GM12875 (cell line): ENCODE data around the gene ZNF391.
"Not testable (repeated sequence)": the region's sequence is repeated elsewhere in the genome, so short reads cannot be mapped to it uniquely, and the experiment has no call there.

Experiments
- H3K4me3 ChIP-seq: one replicate; pipeline ENCODE4 v1.5.1; 2011; ENCODE audit warnings: low read depth, low read length, control low read depth
- TF ChIP-seq, protein P1 (sequence below): IDR thresholded peaks from 2 replicates; pipeline ENCODE4 v1.5.1; 2011; ENCODE audit warnings: low read depth, mild to moderate bottlenecking, control low read depth, inconsistent platforms, low read length, moderate library complexity, borderline replicate concordance; ENCODE audit not compliant: insufficient read depth

ZNF391 gene

DNA sequence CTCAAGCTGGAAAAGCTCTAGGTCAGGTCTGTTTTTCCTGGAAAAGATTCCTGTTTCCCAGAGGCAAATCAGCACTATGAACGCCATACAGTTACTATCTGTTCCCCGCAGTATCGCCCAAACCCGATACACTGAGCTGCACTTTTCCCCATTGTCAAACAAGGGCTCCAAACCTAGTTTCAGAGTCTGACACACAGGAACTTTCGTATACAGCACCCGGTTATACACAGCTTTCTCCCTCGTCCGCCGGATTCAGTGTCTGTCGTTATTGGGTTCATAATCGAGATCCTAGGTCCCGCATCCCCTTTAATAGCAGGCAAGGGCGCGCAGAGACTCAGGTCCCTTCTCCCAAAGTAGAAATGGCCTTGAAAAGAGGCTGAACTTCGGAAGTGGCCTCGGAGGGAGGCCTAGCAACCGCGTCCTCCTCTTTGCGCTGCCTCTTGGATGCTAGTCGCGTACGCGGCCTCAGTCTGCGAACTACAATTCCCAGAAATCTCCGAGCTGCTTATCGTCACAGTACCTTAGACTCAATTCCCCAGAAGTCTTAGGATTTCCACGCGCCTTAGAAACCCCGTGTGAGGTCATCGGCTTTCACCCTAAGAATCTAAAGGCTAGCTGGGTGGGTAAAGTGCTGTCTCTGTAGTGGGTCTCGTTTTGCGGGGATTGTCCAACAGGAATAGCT is 34.2 kb downstream of the ZNF391 start:
- TF ChIP-seq, protein P1, sequence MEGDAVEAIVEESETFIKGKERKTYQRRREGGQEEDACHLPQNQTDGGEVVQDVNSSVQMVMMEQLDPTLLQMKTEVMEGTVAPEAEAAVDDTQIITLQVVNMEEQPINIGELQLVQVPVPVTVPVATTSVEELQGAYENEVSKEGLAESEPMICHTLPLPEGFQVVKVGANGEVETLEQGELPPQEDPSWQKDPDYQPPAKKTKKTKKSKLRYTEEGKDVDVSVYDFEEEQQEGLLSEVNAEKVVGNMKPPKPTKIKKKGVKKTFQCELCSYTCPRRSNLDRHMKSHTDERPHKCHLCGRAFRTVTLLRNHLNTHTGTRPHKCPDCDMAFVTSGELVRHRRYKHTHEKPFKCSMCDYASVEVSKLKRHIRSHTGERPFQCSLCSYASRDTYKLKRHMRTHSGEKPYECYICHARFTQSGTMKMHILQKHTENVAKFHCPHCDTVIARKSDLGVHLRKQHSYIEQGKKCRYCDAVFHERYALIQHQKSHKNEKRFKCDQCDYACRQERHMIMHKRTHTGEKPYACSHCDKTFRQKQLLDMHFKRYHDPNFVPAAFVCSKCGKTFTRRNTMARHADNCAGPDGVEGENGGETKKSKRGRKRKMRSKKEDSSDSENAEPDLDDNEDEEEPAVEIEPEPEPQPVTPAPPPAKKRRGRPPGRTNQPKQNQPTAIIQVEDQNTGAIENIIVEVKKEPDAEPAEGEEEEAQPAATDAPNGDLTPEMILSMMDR, result no peak
- no peak overlapping the region for H3K4me3 ChIP-seq

DNA sequence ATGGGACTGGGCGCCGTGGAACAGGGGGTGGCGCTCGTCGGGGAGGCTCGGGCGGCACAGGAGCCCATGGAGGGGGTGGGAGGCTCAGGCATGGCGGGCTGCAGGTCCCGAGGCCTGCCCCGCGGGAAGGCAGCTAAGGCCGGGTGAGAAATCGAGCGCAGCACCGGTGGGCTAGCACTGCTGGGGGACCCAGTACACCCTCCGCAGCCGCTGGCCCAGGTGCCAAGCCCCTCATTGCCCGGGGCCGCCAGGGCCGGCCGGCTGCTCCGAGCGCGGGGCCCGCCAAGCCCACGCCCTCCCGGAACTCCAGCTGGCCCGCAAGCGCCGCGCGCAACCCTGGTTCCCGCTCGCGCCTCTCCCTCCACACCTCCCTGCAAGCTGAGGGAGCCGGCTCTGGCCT is 36.3 kb downstream of the ZNF391 start:
- not testable (repeated sequence) for H3K4me3 ChIP-seq

DNA sequence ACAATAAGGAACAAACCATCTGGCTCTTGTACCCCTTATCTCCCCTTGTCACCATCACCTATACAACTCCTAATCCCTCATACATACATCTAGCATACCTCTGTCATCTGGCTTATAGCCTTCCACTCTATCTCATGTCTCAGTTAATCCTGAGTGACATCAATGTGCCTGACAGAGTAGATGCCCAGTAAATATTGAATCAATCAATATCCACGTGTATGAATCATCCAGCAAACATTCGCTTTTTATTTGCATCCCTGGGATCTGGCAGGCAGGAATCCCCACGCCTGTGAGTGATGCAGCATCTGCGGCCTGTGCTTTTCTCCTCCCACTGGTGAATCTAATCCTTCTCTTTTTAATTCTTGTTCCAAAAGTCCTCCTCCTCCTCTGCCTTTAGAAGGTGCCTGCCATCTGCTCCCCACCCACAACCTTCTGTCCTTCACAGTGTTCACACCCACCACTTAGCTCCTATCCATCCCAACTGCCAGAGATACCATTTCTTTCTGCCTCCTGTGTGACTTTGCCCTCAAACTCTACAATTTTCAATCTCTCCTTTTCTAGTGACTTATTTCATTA is 37.6 kb downstream of the ZNF391 start:
- TF ChIP-seq, protein P1, result no peak
- no peak overlapping the region for H3K4me3 ChIP-seq

DNA sequence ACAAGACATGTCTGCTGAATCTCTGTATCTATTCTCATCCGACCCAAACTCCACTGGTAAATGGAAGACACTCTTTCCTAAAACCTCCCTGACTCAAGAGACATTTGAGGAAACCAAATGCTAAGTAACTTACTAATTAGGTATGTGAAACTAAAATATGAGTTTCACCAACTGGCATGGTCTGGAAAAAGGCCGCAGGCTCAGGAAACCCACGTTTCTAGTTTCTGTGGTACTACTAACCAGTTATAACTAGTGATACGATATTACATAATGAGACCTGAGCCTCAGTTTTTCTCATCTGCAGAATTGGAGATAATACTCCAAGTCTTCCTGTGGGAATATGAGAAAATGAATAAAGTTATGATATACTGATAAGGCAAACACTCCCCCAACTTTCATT is 39.9 kb downstream of the ZNF391 start:
- H3K4me3 ChIP-seq, result no peak overlapping the region
- TF ChIP-seq, protein P1, result no peak

DNA sequence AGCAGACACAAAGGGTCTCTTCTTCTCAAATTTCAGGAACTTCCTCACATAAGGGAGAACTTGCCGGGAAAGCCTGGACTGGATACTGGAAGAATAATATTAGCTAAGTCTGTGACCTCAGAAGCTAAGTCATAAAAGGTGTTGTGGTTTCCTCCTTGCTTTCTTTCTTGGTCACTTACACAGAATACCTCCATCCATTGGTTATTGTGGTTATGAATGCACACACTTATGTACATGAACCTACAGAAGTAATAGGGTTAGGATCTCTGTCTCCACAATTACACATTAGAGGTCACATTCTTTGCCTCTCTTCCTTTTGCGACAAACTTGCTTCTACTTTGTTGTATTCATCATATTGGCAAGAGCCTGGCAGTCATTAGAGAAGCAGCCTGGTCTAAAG is 40.4 kb downstream of the ZNF391 start:
- TF ChIP-seq, protein P1, result no peak
- H3K4me3 ChIP-seq, result no peak overlapping the region

DNA sequence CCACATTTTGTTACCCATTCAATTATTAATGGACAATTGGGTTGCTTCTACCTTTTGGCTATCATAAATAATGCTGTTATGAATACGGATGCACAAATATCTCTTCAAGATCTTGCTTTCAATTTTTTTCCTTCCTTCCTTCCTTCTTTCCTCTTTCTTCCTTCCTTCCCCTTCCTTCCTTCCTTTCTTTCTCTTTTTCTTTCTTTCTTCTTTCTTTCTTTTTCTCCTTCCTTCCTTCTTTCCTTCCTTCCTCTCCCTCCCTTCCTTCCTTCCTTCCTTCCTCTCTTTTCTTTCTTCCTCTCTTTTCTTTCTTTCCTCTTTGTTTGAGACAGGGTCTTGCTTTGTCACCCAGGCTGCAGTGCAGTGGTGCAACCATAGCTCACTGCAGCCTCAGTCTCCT is 45.2 kb downstream of the ZNF391 start:
- H3K4me3 ChIP-seq, result no peak overlapping the region
- TF ChIP-seq, protein P1, result no peak

DNA sequence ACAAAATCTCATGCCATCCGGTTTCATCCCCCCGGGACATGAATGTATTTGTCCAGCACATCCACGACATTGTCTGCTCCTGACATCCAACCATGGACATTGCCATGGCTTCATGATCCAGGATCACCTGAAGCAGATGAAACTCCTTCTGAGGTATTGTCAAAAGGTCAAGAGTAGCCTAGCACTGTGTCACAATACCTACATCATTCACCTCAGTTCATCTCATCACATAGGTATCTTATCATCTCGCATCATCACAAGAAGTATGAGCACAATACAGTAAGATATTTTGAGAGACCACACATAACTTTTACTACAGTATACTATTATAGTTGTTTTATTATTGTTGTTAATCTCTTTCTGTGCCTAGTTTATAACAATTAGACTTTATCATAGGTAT is 50.8 kb downstream of the ZNF391 start:
- TF ChIP-seq, protein P1, result no peak

DNA sequence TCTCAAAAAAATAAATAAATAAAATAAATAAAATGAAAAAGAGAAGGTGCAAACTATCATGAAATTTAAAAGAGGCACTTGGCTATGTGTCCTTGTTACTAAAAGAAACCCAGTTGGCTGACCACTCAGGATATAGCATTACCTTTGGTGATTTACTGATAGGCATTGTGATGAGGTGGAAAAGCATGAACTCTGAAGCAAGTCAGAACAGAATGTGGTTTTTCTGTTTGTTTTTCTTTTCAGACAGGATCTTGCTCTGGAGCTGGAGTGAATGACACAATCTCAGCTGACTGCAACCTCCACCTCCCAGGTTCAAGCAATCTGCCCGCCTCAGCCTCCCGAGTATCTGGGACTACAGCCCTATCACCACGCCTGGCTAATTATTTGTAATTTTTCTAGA is 52.4 kb downstream of the ZNF391 start:
- H3K4me3 ChIP-seq, result no peak overlapping the region
- TF ChIP-seq, protein P1, result no peak

More for the DNA sequence above, 50.8 kb downstream of the ZNF391 start:
- H3K4me3 ChIP-seq, result no peak overlapping the region
